Kidney (tissue), 14 donors: ENCODE measurements around the gene SDR9C7. TPM values are rescaled to one million over a fixed set of nuclear protein-coding genes. Genes with fewer than 3 reads are reported as not detected.
"Not testable (repeated sequence)": the region's sequence is repeated elsewhere in the genome, so short reads cannot be mapped to it uniquely, and the experiment has no call there.

Experiments
- DNase-seq, 5 donors: peaks; one replicate each; pipeline ENCODE4 v3.0.0-alpha.2; 2013 to 2020
- FAIRE-seq: peaks from 2 replicates; lab custom pipeline; 2012; peaks lifted over from hg19 to GRCh38; lab: Jason Lieb, UNC
- H3K27ac ChIP-seq, 2 donors: one replicate each; pipeline ENCODE4 v1.7.0; 2013; ENCODE audit warnings: low read depth in 2 of 2, low read length in 2 of 2, inconsistent platforms in 1 of 2
- H3K27me3 ChIP-seq: one replicate; pipeline ENCODE4 v1.7.1; 2013; ENCODE audit warnings: low read length, inconsistent platforms; ENCODE audit not compliant: control insufficient read depth, insufficient read depth
- H3K36me3 ChIP-seq, 3 donors: one replicate each; pipeline versions ENCODE4 v1.7.0 to v1.7.1; 2013; ENCODE audit warnings: low read length in 3 of 3, control low read depth in 1 of 3, inconsistent platforms in 1 of 3; ENCODE audit not compliant: insufficient read depth in 3 of 3, control insufficient read depth in 2 of 3
- H3K4me1 ChIP-seq, 3 donors: one replicate each; pipeline versions ENCODE4 v1.7.0 to v1.7.1; 2013; ENCODE audit warnings: low read length in 3 of 3, inconsistent platforms in 1 of 3, low read depth in 1 of 3; ENCODE audit not compliant: control insufficient read depth in 2 of 3, insufficient read depth in 2 of 3
- H3K4me3 ChIP-seq, 3 donors: one replicate each; pipeline versions ENCODE4 v1.7.0 to v1.8.1; 2013; ENCODE audit warnings: low read length in 3 of 3, control low read depth in 1 of 3, inconsistent platforms in 1 of 3
- H3K9ac ChIP-seq, 3 donors: one replicate each; pipeline versions ENCODE4 v1.7.0 to v1.7.1; 2013; ENCODE audit warnings: low read length in 3 of 3, control low read depth in 1 of 3, inconsistent platforms in 1 of 3
- H3K9me3 ChIP-seq, 3 donors: one replicate each; pipeline versions ENCODE4 v1.7.0 to v1.7.1; 2013; ENCODE audit warnings: low read length in 3 of 3, control low read depth in 1 of 3, inconsistent platforms in 1 of 3; ENCODE audit not compliant: control insufficient read depth in 2 of 3, insufficient read depth in 1 of 3
- CTCF ChIP-seq: IDR thresholded peaks from 3 replicates; pipeline ENCODE4 v1.5.1; 2012; ENCODE audit warnings: mild to moderate bottlenecking, moderate library complexity, borderline replicate concordance; ENCODE audit not compliant: insufficient read depth; ENCODE audit errors: extremely low read depth
- intact Hi-C: fragments of 100-400 bp; cut with DNase I; formaldehyde crosslinking; loops from one replicate; pipeline ENCODE4 v1.11.1; 2022
- polyA plus RNA-seq: library from polyadenylated mRNA; stranded (reverse); fragments of 350-450 nt; fragmentation: Illumina TruSeq; extraction: RNeasy Lipid Tissue Mini Kit (QIAGEN cat#74804); gene quantifications from one replicate; pipeline ENCODE4 v1.2.3, GENCODE V29; 2014; ENCODE audit warnings: low read depth, low replicate concordance; ENCODE audit not compliant: insufficient read depth
- total RNA-seq: library from RNA; stranded (reverse); fragmentation: NEBNext Ultra II Directional; extraction: Animal tissue kit (Norgen Biotek cat#: 25700); gene quantifications from one replicate; pipeline ENCODE4 v1.2.1, GENCODE V29; 2021
- donor health status: control.
- donor health status: control.
- donor health status: control.
- donor health status: control.
- donor health status: control.
- donor health status: DM: yes; HTN: yes; CAD: no.
- donor health status: Normal renal cell carcinoma (clear cell type).

The SDR9C7 gene
- total and polyA plus RNA-seq, 2 donors from 2014 or later: not detected

- DNase-seq: no peak
- TF ChIP-seq CTCF: no peak
- intact Hi-C loops: no loop called here
- Histone ChIP-seq H3K27ac (no peak overlapping the region), H3K27me3 (no peaks in the 10 kb centered on the region), H3K36me3 (no peaks in the 10 kb centered on the region), H3K4me3 (no peak overlapping the region), H3K4me1 (no peaks in the 10 kb centered on the region), H3K9ac (no peak overlapping the region), H3K9me3 (peaks cover 0 to 30% (median 0%) of the 10 kb centered on the region in 3 donors)
- no peak for FAIRE-seq
These were observed 35.3 kb downstream of the SDR9C7 start for GRCh38 chr12:56898938-56899337.

GRCh38 chr12:56897844-56898361 lies 36.3 kb downstream of the SDR9C7 start:
- Histone ChIP-seq H3K27ac (no peak overlapping the region), H3K4me3 (no peak overlapping the region), H3K27me3 (no peaks in the 10 kb centered on the region), H3K9ac (no peak overlapping the region), H3K4me1 (no peaks in the 10 kb centered on the region), H3K9me3 (peaks cover 0 to 25% (median 0%) of the 10 kb centered on the region in 3 donors), H3K36me3 (no peaks in the 10 kb centered on the region)
- DNase-seq (no peak), FAIRE-seq (no peak)
- intact Hi-C loops: no loop called here
- TF ChIP-seq CTCF: no peak

- no peak overlapping the region for H3K9ac ChIP-seq
- H3K4me3 ChIP-seq: no peak overlapping the region
- no peaks in the 10 kb centered on the region for H3K36me3 ChIP-seq
- intact Hi-C loops: no loop called here
- TF ChIP-seq CTCF: no peak
- no peak overlapping the region for H3K27ac ChIP-seq
- FAIRE-seq (no peak), DNase-seq (no peak)
- H3K27me3 ChIP-seq: no peaks in the 10 kb centered on the region
- no peaks in the 10 kb centered on the region for H3K4me1 ChIP-seq
- peaks cover 0 to 15% (median 0%) of the 10 kb centered on the region in 3 donors for H3K9me3 ChIP-seq
These were observed 38.1 kb downstream of the SDR9C7 start for GRCh38 chr12:56896082-56896481.

- H3K4me1 ChIP-seq: no peaks in the 10 kb centered on the region
- DNase-seq (no peak), FAIRE-seq (no peak)
- no peaks in the 10 kb centered on the region for H3K36me3 ChIP-seq
- no peaks in the 10 kb centered on the region for H3K27me3 ChIP-seq
- H3K9me3 ChIP-seq: peaks cover 0 to 2% (median 0%) of the 10 kb centered on the region in 3 donors
- H3K9ac ChIP-seq: no peak overlapping the region
- H3K4me3 ChIP-seq: no peak overlapping the region
- no peak overlapping the region for H3K27ac ChIP-seq
- intact Hi-C loops: no loop called here
- no peak for TF ChIP-seq CTCF
These were observed 39.4 kb downstream of the SDR9C7 start for GRCh38 chr12:56894698-56895368.

GRCh38 chr12:56891885-56892284 lies 42.3 kb downstream of the SDR9C7 start:
- DNase-seq, H3K36me3 ChIP-seq, H3K27me3 ChIP-seq, H3K9me3 ChIP-seq, H3K9ac ChIP-seq, H3K4me3 ChIP-seq, H3K4me1 ChIP-seq, H3K27ac ChIP-seq, FAIRE-seq, intact Hi-C loops: not testable (repeated sequence)
